SK-MEL-5 (cell line): ENCODE measurements around the gene CYFIP2. TPM values are rescaled to one million over a fixed set of nuclear protein-coding genes. Genes with fewer than 3 reads are reported as not detected.
"Not testable (repeated sequence)": the region's sequence is repeated elsewhere in the genome, so short reads cannot be mapped to it uniquely, and the experiment has no call there.

Source experiments
- DNase-seq: peaks from one replicate; pipeline ENCODE4 v3.0.0-alpha.2; 2016; ENCODE audit warnings: low read depth, low spot score
- in situ Hi-C: cut with HindIII; loops from 2 replicates; pipeline ENCODE4 v1.10.0; 2016; ENCODE audit warnings: low sequenced_read_pairs, high pct_unique_total_duplicates, low pct_unique_long_range_greater_than_20kb
- polyA plus RNA-seq, 2 experiments: library from polyadenylated mRNA; depleted of rRNA; stranded (reverse); fragments of >200 nt; gene quantifications; 2 replicates each; pipeline ENCODE4 v1.2.3, GENCODE V29; 2015
- total RNA-seq: library from RNA; depleted of rRNA; stranded (reverse); fragments of >200 nt; shearing (Covaris generic); gene quantifications from 2 replicates; pipeline ENCODE4 v1.2.3, GENCODE V29; 2014; rRNA removed

Gene CYFIP2
- 10.1 and 11.0 TPM in 2 replicates for total RNA-seq
- 15.9 and 18.5 TPM in 2 replicates for polyA plus RNA-seq (2015; cell fraction: cytosol; rRNA removed)
- polyA plus RNA-seq (2015; cell fraction: nucleus; rRNA removed): 13.3 and 22.9 TPM in 2 replicates

DNA sequence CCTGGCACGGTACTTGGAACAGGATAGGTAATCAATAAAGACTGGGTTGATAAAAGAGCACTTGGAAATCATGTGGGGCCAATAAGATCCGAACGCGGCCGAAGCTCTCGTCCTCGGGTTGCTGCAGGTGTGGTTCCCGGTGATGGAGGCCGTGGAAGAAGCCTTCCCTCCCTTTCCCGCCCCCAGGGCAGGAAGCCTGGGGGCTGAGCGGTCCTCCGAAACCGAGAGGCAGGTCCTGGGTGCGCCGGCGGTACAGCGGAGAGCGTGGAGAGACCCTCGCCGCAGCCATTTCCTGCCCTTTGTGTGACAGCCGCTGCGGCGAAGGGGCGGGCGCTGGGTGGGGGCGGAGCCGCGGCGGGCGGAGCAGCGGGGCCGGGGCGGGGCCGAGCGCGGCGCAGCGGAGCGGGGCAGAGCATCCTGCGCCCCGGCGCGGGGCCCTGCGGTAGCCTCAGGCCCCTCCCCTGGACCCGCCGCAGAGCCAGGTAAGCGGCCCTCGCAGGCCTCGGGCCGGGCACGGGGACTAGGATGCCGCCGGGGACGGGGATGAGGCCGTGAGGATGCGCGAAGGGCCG lies at the start of gene CYFIP2:
Gene CYFIP2, plus strand, starts transcription at position 410 of the 572 bp plus-strand sequence. CDS start 19,239 bp downstream, outside the sequence.
- in situ Hi-C loops: no loop called here
- peak; percentile 23 for DNase-seq

DNA sequence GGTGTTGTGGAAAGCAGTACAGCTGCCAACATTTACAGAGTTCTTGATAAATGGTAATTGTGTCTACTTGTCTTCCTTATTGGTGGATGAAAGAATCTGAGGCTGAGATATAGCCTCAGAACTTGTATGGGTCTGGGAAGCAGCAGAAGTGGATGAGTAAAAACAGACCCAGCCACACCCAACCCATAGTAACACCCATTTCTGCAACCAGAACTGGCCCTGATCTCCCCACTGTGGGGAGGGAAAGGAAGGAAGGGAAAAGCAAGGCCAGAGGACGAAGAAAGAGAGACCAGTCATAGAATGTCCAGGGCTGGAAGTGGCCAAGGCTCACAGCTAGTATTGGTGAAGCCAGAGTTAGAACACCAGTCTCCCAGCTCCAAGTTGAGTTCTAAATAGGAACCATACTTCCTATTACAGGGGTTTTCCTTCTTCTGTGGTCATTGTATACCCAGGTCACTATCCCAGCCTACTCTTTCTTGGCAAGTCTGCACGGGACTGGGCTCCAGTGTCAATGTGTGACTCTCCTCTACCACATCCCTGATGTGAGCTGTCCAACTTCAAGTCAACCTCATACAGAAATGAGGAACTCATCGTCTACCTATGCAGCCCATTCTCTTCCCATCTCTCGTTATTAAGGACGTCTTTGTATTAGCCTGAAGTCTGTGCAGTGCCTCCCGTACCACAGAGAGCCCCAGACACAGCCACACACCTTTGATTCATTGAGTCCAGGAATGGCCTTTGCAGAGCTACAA lies 49.4 kb upstream of the CYFIP2 start:
- in situ Hi-C loops: no loop called here

DNA sequence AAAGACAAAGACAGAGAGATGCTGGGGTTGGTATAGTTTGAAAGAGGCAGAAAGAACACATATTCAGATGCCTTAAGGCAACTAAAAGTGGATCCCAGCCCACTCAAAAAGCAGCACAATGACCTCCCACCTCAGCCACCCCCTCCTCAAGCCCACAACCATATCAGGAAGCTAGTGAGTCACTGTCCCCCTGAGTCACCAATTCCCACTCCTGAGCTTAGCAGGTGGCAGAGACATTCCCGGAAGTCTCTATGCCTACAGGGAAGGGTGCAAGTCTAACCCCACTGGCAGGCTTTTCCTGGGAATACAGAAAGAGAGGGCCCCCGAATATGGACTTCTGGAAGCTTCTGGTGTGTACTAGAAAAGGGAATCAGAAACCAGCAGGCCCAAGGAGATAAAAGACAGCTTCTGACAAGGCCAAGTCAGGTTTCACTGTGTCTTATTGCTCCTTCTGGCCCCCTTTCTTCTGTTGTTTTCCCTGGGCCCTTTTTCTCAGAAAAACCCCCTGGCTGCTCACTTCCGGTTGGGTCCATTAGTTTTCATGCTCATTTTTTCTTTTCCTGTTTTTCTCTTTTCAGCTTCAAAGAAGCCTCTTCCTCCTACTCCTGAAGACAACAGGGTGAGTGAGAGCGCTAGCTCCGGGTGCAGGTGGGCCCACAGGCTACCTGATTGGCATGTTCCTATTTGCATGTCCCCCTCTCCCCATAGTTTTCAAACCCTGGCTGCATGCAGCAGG lies 48.5 kb upstream of the CYFIP2 start:
- DNase-seq: no peak

More for the DNA sequence above, 49.4 kb upstream of the CYFIP2 start:
- DNase-seq: no peak

DNA sequence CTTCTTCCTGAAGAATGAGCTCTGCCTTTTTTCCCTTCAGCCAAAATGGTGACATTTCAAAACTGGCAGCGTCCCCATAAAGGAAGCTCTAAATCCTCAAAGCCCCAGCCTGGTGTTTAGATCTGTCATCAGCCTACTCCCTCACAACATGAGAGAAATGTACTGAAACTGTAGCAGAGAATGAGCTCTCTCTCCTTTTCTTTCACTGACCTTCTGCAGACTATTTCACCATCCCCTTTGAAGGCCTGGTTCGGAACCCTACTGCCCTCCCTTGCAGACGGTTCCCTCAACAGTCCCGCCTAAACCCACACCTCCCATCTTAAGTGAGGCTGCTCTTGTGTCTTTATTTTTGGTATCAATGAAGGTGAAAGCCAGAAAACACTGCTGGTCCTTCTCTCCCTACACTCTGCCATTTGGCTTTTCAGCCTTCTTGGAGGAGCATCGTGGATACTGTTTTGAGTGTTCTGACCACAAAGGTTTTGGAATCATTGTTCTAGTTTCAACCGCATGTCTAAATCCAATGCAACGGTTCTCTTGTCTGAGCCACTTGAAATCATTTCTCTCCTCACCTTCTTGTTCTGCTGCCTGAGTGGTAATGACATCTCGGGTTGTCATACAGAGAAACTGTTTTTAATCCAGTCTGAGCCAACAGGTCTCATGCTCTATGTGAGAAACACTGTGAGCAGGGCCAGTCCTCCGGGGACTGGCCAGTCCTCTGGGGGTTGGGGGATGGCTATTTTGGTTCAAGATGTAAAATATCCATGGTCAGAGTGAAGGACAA lies 46.2 kb upstream of the CYFIP2 start:
- in situ Hi-C loops: no loop called here
- no peak for DNase-seq

More for the DNA sequence above, 48.5 kb upstream of the CYFIP2 start:
- in situ Hi-C loops: no loop called here

DNA sequence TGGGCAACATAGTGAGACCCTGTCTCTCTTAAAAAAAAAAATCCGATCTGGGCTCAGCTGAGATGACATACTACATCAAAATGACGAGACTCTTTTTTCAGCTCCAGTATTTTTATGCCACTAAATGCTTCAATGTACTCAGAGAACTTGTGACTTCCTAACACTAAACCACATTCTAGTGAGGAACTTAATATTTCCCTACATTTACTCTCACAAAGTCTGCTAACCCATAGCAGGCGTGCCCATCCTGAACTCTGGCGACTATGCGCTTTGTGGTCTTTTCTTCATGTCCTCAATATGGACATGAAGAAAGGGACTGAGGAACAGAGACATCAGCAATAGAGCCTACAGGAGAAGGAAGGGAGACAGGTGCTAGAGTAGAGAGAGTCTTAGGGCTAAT lies 44.0 kb upstream of the CYFIP2 start:
- in situ Hi-C loops: no loop called here
- DNase-seq: no peak

DNA sequence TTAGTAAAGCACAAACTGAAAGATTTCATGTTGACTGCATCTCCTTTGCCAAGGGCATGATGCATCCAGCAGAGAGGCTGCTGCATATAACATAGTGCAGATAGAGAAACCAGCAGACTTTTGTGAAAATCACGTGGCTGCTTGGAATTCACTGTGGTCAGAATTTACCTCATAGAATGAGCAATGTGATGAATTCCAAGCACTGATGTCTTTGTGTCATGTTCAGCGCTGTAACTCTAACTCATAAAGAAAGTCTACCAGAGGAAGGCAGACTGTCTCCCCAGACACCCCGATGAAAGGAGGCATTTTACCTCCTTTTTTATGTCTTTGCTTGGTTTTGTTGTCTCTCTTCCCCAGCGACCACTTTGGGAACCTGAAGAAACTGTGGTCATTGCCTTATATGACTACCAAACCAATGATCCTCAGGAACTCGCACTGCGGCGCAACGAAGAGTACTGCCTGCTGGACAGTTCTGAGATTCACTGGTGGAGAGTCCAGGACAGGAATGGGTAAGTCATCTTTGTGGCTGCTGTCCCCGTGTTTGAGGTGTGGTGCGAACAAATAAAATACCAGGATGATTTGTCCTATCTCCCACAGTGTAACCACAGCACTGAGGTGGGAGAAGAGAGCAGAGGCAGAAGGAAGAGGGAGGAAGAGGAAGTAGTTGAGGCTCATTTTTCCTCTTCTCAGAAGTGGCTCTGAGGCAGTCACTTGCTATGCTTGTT lies 43.3 kb upstream of the CYFIP2 start:
- in situ Hi-C loops: no loop called here
- DNase-seq: peak; percentile 87

DNA sequence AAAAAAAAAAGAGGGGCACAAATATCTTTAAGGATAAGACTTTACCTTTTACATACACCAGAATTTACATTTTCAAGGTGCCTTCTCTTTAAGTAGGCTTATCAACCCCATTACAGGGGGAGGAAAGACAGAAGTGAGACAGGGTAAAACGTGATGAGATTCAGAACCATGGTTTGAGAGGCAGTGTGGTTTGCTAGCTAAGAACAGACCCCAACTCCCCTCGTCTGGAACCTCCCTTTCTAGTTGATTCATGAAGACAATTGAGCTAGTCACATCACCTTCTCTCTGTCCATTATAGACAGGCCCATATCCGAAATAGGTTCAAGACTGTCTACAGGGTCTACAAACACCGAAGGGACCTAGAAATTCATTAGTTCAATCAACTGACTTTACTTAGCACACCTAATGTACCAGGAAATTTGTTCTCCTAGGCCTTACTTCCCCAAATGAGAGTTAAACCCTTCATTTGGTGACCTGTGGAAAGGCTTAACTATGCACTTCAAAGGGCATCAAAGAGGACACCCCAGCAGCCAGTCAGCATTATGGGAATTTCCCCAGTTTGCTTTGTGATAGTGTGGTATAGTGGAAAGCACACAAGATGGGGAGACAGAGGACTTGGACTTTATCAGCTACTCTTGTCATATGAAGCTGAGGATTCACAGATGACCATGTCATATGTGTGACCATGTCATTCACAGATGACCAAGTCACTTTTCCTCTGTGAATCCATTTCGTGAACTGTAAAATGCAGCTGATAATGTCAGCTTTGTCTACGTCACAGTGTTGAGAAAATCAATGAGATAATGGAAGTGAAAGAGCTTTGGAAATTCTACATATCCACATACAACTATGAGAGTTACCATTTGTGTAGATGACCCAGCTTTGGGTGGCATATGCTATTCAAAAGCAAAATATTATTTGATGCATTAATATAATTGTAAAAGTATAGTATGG lies 40.2 kb upstream of the CYFIP2 start:
- in situ Hi-C loops: no loop called here
- no peak for DNase-seq

DNA sequence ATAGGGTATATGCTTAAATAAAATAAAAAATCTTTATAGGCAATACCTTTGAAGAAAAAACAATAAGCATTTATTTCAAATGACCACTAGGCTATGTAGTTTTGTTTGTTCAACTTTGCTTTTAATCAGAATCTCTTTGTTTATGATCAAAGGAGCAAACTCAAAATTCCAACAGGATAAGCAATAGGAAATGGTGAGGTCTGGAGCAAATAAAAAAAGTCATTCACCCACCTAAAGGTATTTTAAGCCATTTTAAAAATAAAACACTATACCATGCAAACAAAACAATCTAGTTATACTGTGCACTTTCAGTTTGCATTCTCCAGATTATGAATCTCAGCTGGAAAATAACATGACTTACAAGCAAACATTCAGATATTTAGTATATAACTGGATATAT lies 35.3 kb upstream of the CYFIP2 start:
- in situ Hi-C loops: no loop called here
- DNase-seq: no peak

DNA sequence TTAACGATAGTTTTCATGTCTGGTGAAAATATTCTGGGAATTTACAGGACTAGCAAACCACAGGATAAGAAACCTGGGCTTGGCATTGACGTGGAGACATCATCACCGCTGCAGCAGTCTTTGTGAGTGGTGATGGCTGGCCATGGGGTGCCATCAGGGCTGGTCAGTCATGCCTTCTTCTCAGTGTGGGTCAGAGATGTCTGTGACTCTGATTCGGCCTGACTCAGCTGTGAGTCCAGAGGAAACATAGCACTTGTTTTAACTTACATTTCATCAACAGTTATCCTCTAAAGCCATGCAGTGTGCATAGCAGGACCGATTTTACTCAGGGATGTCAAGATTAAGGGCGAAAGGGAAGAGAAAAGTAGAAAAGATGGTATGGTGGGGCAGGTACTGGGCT lies 33.2 kb upstream of the CYFIP2 start:
- in situ Hi-C loops: no loop called here
- DNase-seq: no peak

DNA sequence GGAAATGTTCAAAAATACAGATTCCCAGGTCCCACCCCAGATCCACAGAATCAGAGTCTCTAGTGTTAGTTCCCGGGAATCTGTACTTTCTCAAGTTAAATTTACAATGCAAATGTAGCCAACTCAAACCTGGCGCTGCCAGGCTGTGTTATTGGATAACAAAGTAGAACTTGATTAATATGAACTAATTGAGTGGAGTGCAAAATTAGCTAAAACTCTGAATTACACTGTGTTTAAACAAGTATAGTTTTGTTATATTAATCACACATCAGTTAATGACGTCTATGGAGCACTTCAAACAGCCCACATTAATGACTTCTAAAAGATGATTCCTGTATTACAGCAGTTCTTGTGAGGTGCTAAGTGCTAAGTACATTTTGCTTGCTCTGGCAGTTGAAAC lies 32.4 kb upstream of the CYFIP2 start:
- in situ Hi-C loops: no loop called here
- DNase-seq: no peak

DNA sequence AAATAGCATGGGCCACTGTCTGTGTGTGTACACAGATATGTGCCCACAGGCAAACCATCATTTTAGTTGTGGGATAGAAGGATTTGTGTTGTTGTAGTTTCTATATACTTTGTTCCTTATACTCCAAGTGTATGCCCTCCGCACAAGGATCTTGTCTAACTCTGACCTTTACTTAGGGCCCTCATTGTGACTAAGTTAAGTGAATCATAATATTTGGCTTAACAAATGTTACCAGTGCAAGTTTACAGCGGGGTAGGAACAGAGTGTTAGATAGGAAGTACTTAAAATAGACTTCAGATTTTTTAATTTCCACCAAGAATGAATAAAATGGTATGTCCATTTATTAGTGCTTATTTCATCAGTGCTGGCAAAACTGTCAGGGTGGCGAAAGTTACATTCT lies 29.5 kb upstream of the CYFIP2 start:
- in situ Hi-C loops: no loop called here
- no peak for DNase-seq

DNA sequence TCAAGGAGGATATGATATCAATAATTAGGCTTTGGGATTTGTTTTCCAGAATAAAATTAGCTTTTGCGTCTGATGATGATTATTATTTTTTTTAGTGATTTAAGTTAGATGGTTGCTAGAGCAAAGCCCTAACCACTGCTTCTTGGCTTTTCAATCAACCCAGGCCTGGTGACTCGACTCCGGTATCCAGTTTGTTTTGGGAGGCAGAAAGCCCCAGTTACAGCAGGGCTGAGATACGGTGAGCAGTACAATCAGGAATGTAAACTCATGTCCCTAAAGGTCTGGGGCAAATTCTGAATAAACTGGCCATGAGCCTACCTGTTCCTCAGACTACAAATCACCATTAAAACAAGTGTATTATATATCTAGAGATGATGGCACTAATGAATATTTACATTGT lies 24.4 kb upstream of the CYFIP2 start:
- in situ Hi-C loops: no loop called here
- no peak for DNase-seq

DNA sequence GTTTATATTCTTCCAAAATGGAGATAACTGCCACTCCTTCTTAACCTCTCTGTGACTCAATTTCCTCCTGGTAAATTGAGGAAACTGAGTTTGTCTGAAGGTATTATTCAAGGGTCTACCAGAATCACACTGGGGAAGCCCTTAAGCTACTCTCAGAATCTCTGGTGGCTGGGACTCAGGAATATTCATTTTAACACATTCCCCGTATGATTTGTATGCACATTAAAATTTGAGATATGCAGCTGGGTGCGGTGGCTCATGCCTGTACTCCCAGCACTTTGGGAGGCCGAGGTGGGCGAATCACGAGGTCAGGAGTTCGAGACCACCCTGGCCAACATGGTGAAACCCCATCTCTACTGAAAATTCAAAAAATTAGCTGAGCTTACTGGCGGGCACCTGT lies 21.2 kb upstream of the CYFIP2 start:
- DNase-seq, in situ Hi-C loops: not testable (repeated sequence)

DNA sequence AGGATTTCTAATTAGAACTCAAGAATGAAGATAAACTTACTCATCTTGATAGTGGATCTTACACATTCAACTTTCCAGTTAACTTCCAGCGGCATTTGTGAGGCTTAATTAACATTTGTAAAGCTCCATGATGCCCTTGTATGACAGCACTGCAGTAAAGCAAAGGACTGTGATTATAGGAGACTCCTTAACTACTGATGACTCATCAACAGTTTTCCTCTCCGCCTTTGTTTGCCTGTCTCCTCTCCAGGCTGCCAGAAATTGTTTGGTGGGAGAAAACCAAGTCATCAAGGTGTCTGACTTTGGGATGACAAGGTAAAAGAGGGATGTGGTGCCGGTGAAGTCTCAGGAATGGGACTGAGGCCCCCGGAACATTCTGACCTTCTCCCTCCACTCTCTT lies 20.4 kb upstream of the CYFIP2 start:
- no peak for DNase-seq
- in situ Hi-C loops: no loop called here

DNA sequence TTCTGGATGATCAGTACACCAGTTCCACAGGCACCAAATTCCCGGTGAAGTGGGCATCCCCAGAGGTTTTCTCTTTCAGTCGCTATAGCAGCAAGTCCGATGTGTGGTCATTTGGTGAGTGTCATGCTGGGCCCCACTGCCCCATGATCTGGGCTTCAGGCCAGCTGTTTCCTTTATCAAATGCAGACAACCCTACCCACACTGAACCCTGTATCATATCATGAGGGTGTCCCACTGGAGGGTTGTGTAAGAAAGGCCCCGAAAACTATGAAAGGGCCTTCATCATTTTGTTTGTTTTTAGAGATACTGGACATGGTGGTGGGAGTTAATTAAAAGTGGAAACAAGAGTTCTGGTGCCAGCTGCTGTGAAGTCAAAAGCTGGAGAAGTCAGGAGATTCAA lies 20.0 kb upstream of the CYFIP2 start:
- in situ Hi-C loops: no loop called here
- DNase-seq: no peak

DNA sequence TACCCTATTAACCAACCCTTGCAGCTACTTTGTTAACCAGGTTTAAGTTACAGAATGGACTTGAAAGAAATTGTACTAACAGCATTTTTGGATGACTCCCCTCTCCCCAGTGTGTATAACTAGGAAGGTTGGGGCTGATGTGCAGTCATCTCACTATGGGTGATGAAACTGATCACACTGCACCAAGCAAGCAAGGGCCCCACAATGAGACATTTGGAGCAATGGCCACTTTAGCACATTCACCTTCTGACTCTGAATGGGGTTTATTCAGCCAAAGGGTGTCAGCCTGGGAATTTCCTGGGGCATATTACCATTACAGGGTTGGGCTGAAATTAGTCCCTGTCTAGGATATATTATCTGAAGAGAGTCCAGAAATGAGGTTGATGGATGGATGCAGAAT lies 18.7 kb upstream of the CYFIP2 start:
- DNase-seq: no peak
- in situ Hi-C loops: no loop called here
